Measurements from ENCODE around the gene ZNF518A.

ZNF518A gene, protein sequence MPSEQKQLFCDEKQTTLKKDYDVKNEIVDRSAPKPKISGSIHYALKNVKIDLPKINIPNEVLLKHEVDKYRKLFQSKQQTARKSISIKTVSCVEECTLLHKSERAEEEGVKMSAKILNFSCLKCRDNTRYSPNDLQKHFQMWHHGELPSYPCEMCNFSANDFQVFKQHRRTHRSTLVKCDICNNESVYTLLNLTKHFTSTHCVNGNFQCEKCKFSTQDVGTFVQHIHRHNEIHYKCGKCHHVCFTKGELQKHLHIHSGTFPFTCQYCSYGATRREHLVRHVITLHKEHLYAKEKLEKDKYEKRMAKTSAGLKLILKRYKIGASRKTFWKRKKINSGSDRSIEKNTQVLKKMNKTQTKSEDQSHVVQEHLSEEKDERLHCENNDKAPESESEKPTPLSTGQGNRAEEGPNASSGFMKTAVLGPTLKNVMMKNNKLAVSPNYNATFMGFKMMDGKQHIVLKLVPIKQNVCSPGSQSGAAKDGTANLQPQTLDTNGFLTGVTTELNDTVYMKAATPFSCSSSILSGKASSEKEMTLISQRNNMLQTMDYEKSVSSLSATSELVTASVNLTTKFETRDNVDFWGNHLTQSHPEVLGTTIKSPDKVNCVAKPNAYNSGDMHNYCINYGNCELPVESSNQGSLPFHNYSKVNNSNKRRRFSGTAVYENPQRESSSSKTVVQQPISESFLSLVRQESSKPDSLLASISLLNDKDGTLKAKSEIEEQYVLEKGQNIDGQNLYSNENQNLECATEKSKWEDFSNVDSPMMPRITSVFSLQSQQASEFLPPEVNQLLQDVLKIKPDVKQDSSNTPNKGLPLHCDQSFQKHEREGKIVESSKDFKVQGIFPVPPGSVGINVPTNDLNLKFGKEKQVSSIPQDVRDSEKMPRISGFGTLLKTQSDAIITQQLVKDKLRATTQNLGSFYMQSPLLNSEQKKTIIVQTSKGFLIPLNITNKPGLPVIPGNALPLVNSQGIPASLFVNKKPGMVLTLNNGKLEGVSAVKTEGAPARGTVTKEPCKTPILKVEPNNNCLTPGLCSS (N-terminal part only)

DNA sequence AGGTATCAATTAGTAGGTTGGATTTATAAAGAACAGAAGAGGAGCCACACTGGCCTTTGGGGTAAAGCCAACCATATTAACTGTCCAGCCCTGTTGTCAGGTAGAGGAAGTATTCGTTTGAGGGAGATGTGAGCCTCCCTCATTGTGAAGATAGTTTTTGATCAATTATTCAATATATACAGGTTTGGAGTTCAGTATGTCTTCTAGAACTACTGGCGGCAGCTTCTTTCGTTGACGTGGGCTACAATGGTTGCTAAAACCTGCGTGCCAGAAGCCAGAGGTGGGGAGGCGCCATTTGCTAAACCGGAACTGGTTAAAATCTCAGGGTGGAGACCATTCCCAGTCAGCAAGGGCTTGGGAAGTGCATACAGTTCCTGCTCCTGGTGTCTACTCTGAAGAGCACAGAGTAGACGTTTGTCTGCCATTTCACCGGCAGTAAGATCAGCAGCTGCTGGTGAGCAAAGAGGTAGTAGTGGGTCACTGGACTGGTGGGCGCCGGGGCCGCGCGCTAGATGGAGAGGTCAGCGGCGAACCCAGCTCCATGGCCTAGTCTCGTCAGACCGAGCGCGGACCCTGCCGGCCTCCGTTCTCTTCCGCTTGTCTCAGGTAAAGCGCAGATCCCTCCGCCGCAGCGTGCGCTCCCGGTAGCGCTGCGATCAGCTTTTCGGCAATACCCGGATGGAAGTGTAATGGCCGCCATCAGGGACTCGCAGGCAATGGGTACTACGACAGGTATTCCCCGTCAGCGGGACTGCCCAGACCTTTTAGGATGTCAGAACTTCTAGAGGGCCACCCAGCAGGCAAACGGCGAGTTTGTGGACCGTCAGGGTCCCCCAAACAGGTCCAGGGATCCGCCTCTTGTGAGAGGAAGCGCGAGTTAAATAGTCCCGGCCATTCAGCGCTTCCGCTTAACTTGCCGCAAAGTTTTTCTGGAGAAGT is at the start of gene ZNF518A:
Gene ZNF518A, plus strand, starts transcription at position 911 of the 939 bp plus-strand sequence. CDS start 26,026 bp downstream, outside the sequence.
- DNase-seq (ENCODE audit: extremely low spot score), result peak; percentile 87
- ChIA-PET CTCF (interaction anchor here (1.0 to 1.1 kb wide), 2 partner anchors 100 to 436 kb away, joined by 3 read pairs; partner anchors contain the start of gene TCTN3), POLR2A (interaction anchor here (1.0 to 2.4 kb wide), 22 partner anchors 8 to 1511 kb away, joined by 3 to 102 read pairs (median 5); partner anchors contain the start of genes CC2D2B, CCNJ and PI4K2A)
- TF ChIP-seq, protein P1, sequence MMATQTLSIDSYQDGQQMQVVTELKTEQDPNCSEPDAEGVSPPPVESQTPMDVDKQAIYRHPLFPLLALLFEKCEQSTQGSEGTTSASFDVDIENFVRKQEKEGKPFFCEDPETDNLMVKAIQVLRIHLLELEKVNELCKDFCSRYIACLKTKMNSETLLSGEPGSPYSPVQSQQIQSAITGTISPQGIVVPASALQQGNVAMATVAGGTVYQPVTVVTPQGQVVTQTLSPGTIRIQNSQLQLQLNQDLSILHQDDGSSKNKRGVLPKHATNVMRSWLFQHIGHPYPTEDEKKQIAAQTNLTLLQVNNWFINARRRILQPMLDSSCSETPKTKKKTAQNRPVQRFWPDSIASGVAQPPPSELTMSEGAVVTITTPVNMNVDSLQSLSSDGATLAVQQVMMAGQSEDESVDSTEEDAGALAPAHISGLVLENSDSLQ (IDR thresholded peaks at IDR 0.05), result no peak
- TF ChIP-seq ARNT (IDR thresholded peaks at IDR 0.05) (no peak), SUZ12 (IDR thresholded peaks at IDR 0.05) (no peak), SP1 (IDR thresholded peaks at IDR 0.05) (no peak), LEF1 (IDR thresholded peaks at IDR 0.05; ENCODE audit: borderline replicate concordance) (no peak), FOXM1 (IDR thresholded peaks at IDR 0.05; ENCODE audit: borderline replicate concordance) (no peak), FOXA1 (IDR thresholded peaks at IDR 0.05) (no peak), TARDBP (IDR thresholded peaks at IDR 0.05) (no peak), ELF4 (IDR thresholded peaks at IDR 0.05) (peak; percentile 63; the same call in 1 of the 2 replicates), NFRKB (IDR thresholded peaks at IDR 0.05) (peak; percentile 90), CTBP1 (IDR thresholded peaks at IDR 0.05; ENCODE audit: borderline replicate concordance) (peak; percentile 7; the same call in 1 of the 2 replicates), HDGF (IDR thresholded peaks at IDR 0.05; ENCODE audit: borderline replicate concordance) (no peak), L3MBTL2 (conservative IDR thresholded peaks at IDR 0.05) (peak; percentile 83), FOXK2 (IDR thresholded peaks at IDR 0.05) (no peak), ZNF384 (IDR thresholded peaks at IDR 0.05) (no peak), BHLHE40 (IDR thresholded peaks at IDR 0.05; ENCODE audit: borderline replicate concordance) (no peak)

DNA sequence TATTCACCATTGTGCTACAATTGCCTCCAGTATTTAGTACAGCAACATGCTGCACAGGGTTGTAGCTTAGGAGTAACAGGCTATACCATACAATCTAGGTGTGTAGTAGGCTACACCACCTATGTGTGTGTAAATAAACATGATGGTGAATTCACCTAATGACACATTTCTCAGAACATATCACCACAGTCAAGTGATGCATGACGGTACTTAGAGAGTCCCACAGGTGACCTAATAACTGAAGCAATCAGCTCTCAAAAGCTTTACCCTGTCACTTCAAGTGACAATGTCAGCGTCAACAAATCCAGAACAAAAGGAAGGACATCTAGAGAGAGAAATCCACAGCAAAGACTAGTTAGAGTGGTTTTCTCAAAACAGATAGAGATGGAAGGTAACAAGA is 47.9 kb upstream of the ZNF518A start:
- no peak for TF ChIP-seq SP1 (IDR thresholded peaks at IDR 0.05)
- no peak for TF ChIP-seq LEF1 (IDR thresholded peaks at IDR 0.05; ENCODE audit: borderline replicate concordance)
- no peak for TF ChIP-seq ELF4 (IDR thresholded peaks at IDR 0.05)
- TF ChIP-seq ARNT (IDR thresholded peaks at IDR 0.05), result no peak
- TF ChIP-seq NFRKB (IDR thresholded peaks at IDR 0.05), result no peak
- TF ChIP-seq ZNF384 (IDR thresholded peaks at IDR 0.05), result no peak
- TF ChIP-seq SUZ12 (IDR thresholded peaks at IDR 0.05), result no peak
- no peak for TF ChIP-seq FOXK2 (IDR thresholded peaks at IDR 0.05)
- no peak for TF ChIP-seq HDGF (IDR thresholded peaks at IDR 0.05; ENCODE audit: borderline replicate concordance)
- TF ChIP-seq CTBP1 (IDR thresholded peaks at IDR 0.05; ENCODE audit: borderline replicate concordance), result no peak
- TF ChIP-seq FOXA1 (IDR thresholded peaks at IDR 0.05), result no peak
- TF ChIP-seq, protein P1 (IDR thresholded peaks at IDR 0.05), result no peak
- TF ChIP-seq L3MBTL2 (conservative IDR thresholded peaks at IDR 0.05), result no peak
- ChIA-PET POLR2A (interaction anchor here (0.8 kb wide), 1 partner anchor 48 kb away, joined by 3 read pairs; the partner anchor contains the start of gene ZNF518A), CTCF (no interaction called here)
- no peak for DNase-seq (ENCODE audit: extremely low spot score)

DNA sequence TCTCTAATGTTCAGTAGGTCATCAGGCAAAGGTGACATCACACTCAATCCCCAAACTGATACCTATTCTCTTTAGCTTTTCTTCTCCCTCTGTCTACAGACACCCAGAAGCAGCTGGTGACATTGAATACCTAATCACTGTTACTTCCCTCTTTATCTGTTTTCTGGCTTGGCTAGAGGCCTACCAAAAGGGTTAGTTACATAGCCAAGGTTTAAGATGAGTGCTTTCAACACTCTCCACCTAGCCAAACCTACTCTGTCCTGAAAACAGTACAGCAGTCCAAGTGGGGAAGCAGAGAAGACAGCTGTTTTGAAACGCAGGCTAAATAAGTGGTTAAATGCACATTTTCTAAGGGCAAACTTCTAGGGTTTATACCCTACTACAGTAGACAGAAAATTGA is 47.3 kb upstream of the ZNF518A start:
- DNase-seq (ENCODE audit: extremely low spot score), result no peak
- CTCF ChIA-PET, result no interaction called here
- POLR2A ChIA-PET, result interaction anchor here (0.8 kb wide), 1 partner anchor 47 kb away, joined by 3 read pairs; the partner anchor contains the start of gene ZNF518A
- TF ChIP-seq ARNT (IDR thresholded peaks at IDR 0.05) (no peak), TARDBP (IDR thresholded peaks at IDR 0.05) (no peak), BHLHE40 (IDR thresholded peaks at IDR 0.05; ENCODE audit: borderline replicate concordance) (no peak), FOXM1 (IDR thresholded peaks at IDR 0.05; ENCODE audit: borderline replicate concordance) (no peak), HDGF (IDR thresholded peaks at IDR 0.05; ENCODE audit: borderline replicate concordance) (no peak), ELF4 (IDR thresholded peaks at IDR 0.05) (no peak), L3MBTL2 (conservative IDR thresholded peaks at IDR 0.05) (no peak), FOXA1 (IDR thresholded peaks at IDR 0.05) (no peak), FOXK2 (IDR thresholded peaks at IDR 0.05) (no peak)
- TF ChIP-seq, protein P1 (IDR thresholded peaks at IDR 0.05), result no peak

DNA sequence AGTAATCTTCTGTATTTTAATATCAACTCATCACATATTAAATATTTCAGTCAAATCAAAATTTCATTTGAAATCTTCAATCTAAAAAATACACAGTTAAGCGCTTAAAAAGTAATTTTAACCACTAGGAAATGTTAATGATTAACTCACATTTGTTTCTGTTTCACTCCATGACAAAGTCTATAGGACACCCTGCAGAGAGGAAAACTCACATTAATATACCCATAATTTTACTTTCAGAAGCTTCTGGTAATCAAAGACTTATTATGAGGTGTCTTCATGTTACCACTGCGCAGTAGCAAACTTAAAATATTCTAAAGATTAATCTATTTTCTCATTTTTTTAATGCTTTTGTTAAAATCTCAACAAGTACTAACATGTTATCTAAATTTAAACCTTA is 41.0 kb upstream of the ZNF518A start:
- DNase-seq (ENCODE audit: extremely low spot score), result no peak

More for the DNA sequence above, 41.0 kb upstream of the ZNF518A start:
- no peak for TF ChIP-seq ELF4 (IDR thresholded peaks at IDR 0.05)
- TF ChIP-seq TARDBP (IDR thresholded peaks at IDR 0.05), result no peak
- TF ChIP-seq BHLHE40 (IDR thresholded peaks at IDR 0.05; ENCODE audit: borderline replicate concordance), result no peak
- no peak for TF ChIP-seq ZNF384 (IDR thresholded peaks at IDR 0.05)
- no peak for TF ChIP-seq FOXM1 (IDR thresholded peaks at IDR 0.05; ENCODE audit: borderline replicate concordance)
- TF ChIP-seq FOXA1 (IDR thresholded peaks at IDR 0.05), result no peak
- no peak for TF ChIP-seq NFRKB (IDR thresholded peaks at IDR 0.05)
- no peak for TF ChIP-seq CTBP1 (IDR thresholded peaks at IDR 0.05; ENCODE audit: borderline replicate concordance)
- POLR2A ChIA-PET, result interaction anchor here (0.6 to 2.9 kb wide), 18 partner anchors 14 to 1240 kb away, joined by 3 to 102 read pairs (median 4); partner anchors contain the start of genes CCNJ and ZNF518A
- CTCF ChIA-PET, result no interaction called here

All from HEK293T (cell line).